Superior temporal gyrus (tissue), 1 donor: ENCODE measurements around the gene PHF3.
"Not testable (repeated sequence)": the region's sequence is repeated elsewhere in the genome, so short reads cannot be mapped to it uniquely, and the experiment has no call there.

Source experiments
- DNase-seq: peaks from one replicate; pipeline ENCODE4 v3.0.0-alpha.2; 2016; ENCODE audit errors: extremely low spot score

Gene PHF3

GRCh38 chr6:63706630-63707029, 71.0 kb downstream of the PHF3 start:
- DNase-seq: no peak

GRCh38 chr6:63708631-63709030, 73.0 kb downstream of the PHF3 start:
- DNase-seq: no peak

- no peak for DNase-seq
Measured at GRCh38 chr6:63709148-63709547, 73.5 kb downstream of the PHF3 start.

GRCh38 chr6:63713332-63713731, 77.7 kb downstream of the PHF3 start:
- no peak for DNase-seq

- DNase-seq: no peak
Measured at GRCh38 chr6:63714091-63714490, 78.5 kb downstream of the PHF3 start.

GRCh38 chr6:63716169-63716568, 80.6 kb downstream of the PHF3 start:
- no peak for DNase-seq

GRCh38 chr6:63721181-63721580, 85.6 kb downstream of the PHF3 start:
- DNase-seq: no peak

GRCh38 chr6:63724721-63725120, 89.1 kb downstream of the PHF3 start:
- no peak for DNase-seq

GRCh38 chr6:63730311-63730710, 94.7 kb downstream of the PHF3 start:
- DNase-seq: no peak

- DNase-seq: no peak
Measured at GRCh38 chr6:63731930-63732329, 96.3 kb downstream of the PHF3 start.

GRCh38 chr6:63732336-63732735, 96.7 kb downstream of the PHF3 start:
- DNase-seq: no peak

- no peak for DNase-seq
Measured at GRCh38 chr6:63734923-63735322, 99.3 kb downstream of the PHF3 start.

- DNase-seq: not testable (repeated sequence)
Measured at GRCh38 chr6:63738190-63738589, 102.6 kb downstream of the PHF3 start.

GRCh38 chr6:63739094-63739687, 103.6 kb downstream of the PHF3 start:
- DNase-seq: no peak

- DNase-seq: no peak
Measured at GRCh38 chr6:63740709-63741108, 105.1 kb downstream of the PHF3 start.

GRCh38 chr6:63742060-63742459, 106.5 kb downstream of the PHF3 start:
- no peak for DNase-seq

- no peak for DNase-seq
Measured at GRCh38 chr6:63743691-63744090, 108.1 kb downstream of the PHF3 start.

- no peak for DNase-seq
Measured at GRCh38 chr6:63744810-63745209, 109.2 kb downstream of the PHF3 start.

- no peak for DNase-seq
Measured at GRCh38 chr6:63745784-63746183, 110.2 kb downstream of the PHF3 start.

GRCh38 chr6:63750400-63750799, 114.8 kb downstream of the PHF3 start:
- no peak for DNase-seq

GRCh38 chr6:63757275-63757674, 121.7 kb downstream of the PHF3 start:
- DNase-seq: not testable (repeated sequence)

- DNase-seq: no peak
Measured at GRCh38 chr6:63757826-63758225, 122.2 kb downstream of the PHF3 start.

- DNase-seq: no peak
Measured at GRCh38 chr6:63759605-63760105, 124.1 kb downstream of the PHF3 start.

GRCh38 chr6:63760199-63760598, 124.6 kb downstream of the PHF3 start:
- no peak for DNase-seq
